Muscle of arm (tissue), 12 donors: ENCODE data around the gene HLA-DRA. TPM values are rescaled to one million over a fixed set of nuclear protein-coding genes. Genes with fewer than 3 reads are reported as not detected.
"Not testable (repeated sequence)": the region's sequence is repeated elsewhere in the genome, so short reads cannot be mapped to it uniquely, and the experiment has no call there.

Experiments used
- DNase-seq: peaks from one replicate; pipeline ENCODE4 v3.0.0-alpha.2; 2013
- polyA plus RNA-seq, 12 donors: library from polyadenylated mRNA; unstranded; fragments of 120-200 nt; gene quantifications; one replicate each; pipeline ENCODE4 v1.2.1, GENCODE V29; 2013; ENCODE audit not compliant: insufficient read length in 12 of 12

The HLA-DRA gene
- polyA plus RNA-seq, 12 donors: 18.8 to 115 (median 27.4) TPM; not detected in 1

DNA sequence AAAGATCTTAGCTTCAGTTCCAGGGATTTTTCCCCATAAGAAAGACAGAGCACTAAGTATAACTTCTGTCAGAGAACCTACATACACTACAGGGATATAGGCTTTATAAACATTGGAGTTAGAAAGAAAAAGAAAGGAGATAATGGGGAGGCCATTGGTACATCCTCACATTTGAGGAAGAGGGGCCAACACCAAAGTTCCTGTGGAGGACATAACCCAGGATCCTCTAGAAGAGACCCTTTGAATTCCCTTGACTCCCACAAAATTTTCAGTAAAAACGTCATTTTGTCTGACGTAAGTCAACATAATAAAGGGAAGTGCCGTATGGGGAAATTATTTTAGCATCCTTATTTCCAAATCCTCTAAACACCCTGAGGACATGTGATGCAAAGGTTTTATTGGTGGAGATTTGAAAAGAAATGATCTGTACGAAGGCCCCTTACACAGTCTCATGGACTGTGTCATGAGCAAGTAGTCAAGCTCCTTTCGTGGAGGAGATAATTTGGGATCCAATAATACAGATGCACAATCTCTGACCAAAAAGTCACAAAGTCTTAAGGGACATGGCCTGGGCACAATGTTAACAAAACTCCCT is 33.2 kb downstream of the HLA-DRA start:
- no peak for DNase-seq

DNA sequence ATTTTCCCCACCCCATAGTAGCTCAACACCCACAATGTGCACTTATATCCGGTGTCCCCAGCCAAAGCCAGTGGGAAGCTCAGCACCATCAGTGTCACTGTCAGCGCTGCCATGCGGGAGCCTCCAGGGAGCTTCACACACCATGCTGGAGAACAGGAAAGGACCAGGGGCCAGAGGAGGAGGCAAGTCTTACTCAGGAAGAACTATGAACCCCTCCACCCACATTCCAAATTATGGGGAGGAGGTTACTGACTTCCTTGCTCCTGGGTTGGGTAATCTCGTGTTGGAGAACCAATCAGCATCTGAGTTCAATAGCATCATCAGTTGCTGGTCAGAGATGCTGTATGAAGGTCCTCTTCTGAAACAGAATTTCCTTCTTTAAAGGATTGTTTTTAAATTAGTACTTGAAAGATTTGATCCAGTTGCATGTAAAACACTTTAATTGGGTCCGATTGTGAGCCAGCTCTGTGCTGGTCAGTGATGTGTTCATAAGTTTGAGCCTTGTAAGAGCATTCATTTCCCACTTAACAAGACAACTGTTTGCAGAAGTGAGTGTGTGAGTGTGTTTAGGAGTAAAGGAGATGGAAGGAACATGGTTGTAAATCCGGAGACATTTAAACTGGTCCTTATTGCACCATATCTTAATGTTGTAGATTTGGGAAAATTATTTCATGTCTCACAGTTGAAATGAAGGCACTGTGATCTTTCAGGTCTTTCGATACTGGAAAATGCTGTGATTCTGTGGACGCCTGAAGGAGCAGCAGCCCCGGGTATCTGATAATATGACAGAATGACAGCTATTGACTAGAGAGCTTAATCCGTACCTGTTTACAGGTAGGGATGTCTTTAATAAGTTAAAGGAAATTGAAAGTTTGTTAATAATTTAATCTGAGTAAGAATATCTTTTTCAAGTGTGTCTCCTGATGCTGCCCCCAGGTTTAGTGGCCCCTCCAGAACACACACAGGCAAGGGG is 34.0 kb downstream of the HLA-DRA start:
- not testable (repeated sequence) for DNase-seq

DNA sequence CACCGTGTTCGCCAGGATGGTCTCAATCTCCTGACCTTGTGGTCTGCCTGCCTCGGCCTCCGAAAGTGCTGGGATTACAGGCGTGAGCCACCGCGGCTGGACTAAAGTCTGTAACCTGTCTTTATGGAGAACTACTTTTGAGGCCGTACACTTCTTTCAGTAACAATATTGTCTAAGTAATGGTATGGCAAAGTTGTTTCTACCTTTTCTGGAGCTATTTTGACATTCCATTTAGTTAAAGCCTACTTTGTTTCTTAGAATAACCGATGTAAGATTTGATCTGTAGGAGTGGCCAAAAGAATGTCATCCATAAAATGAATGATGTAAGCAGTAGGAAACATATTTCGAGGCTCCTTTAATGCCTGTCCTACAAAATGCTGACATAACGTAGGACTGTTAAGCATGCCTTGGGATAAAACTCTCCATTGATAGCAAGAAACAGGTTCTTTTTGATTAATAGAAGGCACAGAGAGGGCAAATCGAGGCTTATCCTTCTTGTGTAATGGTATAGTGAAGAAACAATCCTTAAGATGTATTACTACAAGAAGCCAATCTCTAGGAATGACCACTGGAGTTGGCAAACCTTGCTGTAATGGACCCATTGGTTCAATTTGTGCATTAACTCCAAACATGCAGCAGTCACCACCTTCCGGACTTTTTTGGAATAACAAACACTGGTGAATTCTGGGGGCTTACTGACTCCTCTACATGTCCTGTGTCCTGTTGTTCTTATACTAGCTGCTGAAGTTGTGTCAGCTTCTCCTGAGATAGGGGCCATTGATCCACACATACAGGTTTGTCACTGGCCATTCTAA is 35.9 kb downstream of the HLA-DRA start:
- DNase-seq: no peak

DNA sequence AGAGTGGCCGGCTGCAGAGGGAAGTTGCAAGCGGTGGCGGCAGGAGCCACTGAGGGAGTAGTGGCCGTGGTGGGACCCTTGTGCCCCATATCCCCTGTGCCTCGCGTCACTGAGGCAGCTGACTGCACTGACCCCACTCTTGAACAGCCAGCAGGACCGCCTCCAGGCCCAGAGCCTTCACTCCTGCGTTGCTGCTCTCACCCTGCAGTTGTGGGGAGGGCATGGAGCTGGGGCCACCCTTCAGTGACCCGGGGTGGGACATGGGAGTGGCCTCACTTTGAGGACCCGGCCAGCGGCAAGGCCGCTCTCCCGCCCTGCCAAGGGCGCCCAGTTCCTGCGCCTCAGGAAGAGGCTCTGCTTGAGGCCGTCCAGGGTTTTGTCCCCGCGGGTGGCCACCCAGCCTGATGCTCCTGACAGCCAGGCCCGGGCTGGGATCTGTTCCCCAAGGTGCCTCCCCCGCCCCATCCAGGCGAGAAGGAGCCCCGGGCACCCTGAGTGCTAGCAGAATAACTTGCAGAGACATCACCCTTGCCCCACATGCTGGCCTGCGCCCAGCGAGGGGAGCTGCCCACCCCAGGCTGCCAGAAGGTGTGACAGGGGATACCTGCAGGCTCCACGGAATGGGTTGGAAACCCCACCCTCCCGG is 44.4 kb downstream of the HLA-DRA start:
- no peak for DNase-seq

DNA sequence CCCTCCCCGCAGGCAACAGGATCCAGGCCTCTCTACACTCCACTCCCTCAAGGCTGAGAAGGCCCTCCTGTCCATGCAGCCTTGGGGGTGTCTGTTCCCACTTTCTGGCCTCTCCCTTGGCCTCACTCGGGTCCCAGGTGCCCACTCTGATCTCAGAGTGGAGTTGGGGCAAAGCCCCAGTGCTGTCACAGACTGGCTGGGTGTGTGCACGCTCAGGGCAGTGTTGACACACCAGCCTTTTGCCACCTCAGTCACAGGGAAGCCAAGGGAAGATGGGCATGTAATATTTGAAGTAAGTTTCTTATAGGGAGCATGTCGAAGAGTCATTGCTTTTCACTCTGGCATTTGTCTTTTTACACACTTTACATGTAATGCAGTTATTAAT is 44.9 kb downstream of the HLA-DRA start:
- no peak for DNase-seq

DNA sequence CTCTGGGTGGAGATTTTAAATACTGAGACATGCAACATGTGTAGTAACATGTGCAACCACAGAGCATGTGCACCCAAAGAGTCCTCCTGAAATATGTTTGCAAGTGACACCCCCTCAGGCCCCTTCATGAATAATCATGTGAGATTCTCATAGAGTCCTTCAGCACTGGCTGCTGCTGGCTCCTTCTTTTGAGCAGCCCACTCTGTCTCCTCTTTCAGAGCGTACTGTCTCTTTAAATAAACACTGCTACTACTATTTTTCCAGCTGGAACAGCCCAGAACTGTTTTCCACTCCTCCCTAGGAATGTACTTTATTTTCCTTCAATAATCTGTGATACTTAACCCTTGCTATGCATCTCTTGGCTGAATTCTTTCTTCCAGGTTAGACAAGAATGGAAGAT is 48.4 kb downstream of the HLA-DRA start:
- no peak for DNase-seq

DNA sequence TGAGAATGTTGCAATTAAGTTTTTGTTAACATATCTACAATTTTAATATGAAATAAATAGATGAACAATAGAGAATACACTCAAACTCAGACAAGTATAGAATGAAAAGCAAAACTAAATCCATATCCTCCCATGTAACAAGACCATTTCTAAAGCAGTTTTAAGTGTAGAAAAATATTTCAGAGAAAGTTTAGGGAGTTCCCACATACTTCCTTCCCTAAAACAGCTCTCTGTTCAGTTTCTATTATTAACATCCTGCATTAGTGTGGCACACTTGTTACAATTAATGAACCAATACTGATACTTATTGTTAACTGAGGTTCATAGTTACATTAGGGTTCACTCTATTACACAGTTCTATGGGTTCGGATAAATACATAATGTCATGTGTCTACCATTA is 52.0 kb downstream of the HLA-DRA start:
- DNase-seq: no peak

DNA sequence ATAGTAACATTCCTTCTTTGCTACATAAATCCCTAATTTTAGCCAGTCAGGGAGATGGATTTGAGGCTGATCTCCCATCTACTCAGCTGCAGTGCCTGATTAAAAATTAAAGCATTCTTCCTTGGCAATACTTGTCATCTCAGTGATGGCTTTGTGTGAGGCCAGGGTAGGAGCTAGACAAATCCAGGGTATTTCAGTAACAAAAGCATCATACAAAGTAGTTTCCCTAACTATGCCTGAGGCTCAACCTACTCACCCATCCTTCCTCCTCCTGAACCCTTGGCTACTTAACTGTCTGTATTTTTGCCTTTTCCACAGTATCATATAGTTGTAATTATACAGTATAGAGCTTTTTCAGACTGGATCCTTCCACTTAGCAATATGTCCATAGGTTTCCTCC is 52.7 kb downstream of the HLA-DRA start:
- no peak for DNase-seq

Other genes starting within 250 kb of the HLA-DRA start
- 100 to 1,000 TPM in 9 of 12 donors, 10 to 100 TPM in 3; 93.3 to 186 (median 113) TPM for gene PBX2, start 249.7 kb upstream of the HLA-DRA start, polyA plus RNA-seq
- gene GPSM3, start 247.2 kb upstream of the HLA-DRA start, polyA plus RNA-seq: 10 to 100 TPM in 2 of 12 donors, 1 to 10 TPM in 9, not detected in 1; 4.5 to 18.0 (median 6.5) TPM
- 10 to 100 TPM in 11 of 12 donors, not detected in 1; 14.7 to 35.8 (median 20.4) TPM for gene NOTCH4, start 215.8 kb upstream of the HLA-DRA start, polyA plus RNA-seq
- under 1 TPM in 3 of 12 donors, not detected in 9; 0.08 to 0.36 (median 0.11) TPM for gene TSBP1, start 68.0 kb upstream of the HLA-DRA start, polyA plus RNA-seq
- gene BTNL2, start 32.7 kb upstream of the HLA-DRA start, polyA plus RNA-seq: 1 to 10 TPM in 3 of 12 donors, under 1 TPM in 5, not detected in 4; 0.16 to 2.1 (median 0.67) TPM
- gene HLA-DRB5, start 90.4 kb downstream of the HLA-DRA start, polyA plus RNA-seq: 1 to 10 TPM in 10 of 12 donors, not detected in 2; 1.1 to 8.5 (median 4.6) TPM
- 10 to 100 TPM in 5 of 12 donors, 1 to 10 TPM in 6, not detected in 1; 6.5 to 42.0 (median 9.9) TPM for gene HLA-DRB1, start 150.0 kb downstream of the HLA-DRA start, polyA plus RNA-seq
- 10 to 100 TPM in 1 of 12 donors, 1 to 10 TPM in 7, under 1 TPM in 2, not detected in 2; 0.62 to 13.8 (median 2.9) TPM for gene HLA-DQA1, start 197.5 kb downstream of the HLA-DRA start, polyA plus RNA-seq
- gene HLA-DQB1, start 226.8 kb downstream of the HLA-DRA start, polyA plus RNA-seq: 10 to 100 TPM in 1 of 12 donors, 1 to 10 TPM in 10, not detected in 1; 1.4 to 16.0 (median 3.7) TPM